Uterus (tissue), 2 donors: ENCODE measurements around the gene PTGIS.

Experiments
- CTCF ChIP-seq, 4 experiments: fragments of 200-600 bp in 2 of 4; fragments of 450-650 bp in 2 of 4; sonication (generic) in 2 of 4; IDR thresholded peaks; one replicate each; pipeline ENCODE4 v1.5.1; 2016 to 2019; ENCODE audit warnings: antibody characterized with exemption in 4 of 4, mild to moderate bottlenecking in 2 of 4, moderate library complexity in 1 of 4
- POLR2A ChIP-seq, 2 donors: fragments of 450-650 bp; IDR thresholded peaks; one replicate each; pipeline ENCODE4 v1.6.1; 2016; ENCODE audit warnings: antibody characterized with exemption in 2 of 2, mild to moderate bottlenecking in 1 of 2, moderate library complexity in 1 of 2

GRCh38 chr20:49585585-49586245, 17.8 kb upstream of the PTGIS start:
- TF ChIP-seq CTCF (IDR thresholded peaks at IDR 0.05), result no peak
- TF ChIP-seq POLR2A (IDR thresholded peaks at IDR 0.05), result no peak
